HG03571 (cell line): ENCODE results near the gene SLC16A12.
"Not testable (repeated sequence)": the region's sequence is repeated elsewhere in the genome, so short reads cannot be mapped to it uniquely, and the experiment has no call there.

Experiments used
- ATAC-seq: cut with Tn5 transposase; IDR thresholded peaks from one replicate; pipeline ENCODE4 v1.9.1; 2021; ENCODE audit not compliant: unreplicated experiment

The SLC16A12 gene

GRCh38 chr10:89393898-89394297 lies 141.5 kb downstream of the SLC16A12 start:
- no peak for ATAC-seq

- ATAC-seq: peak; percentile 28
These were observed 142.4 kb downstream of the SLC16A12 start for GRCh38 chr10:89392974-89393373.

- ATAC-seq: peak; percentile 73
These were observed 143.3 kb downstream of the SLC16A12 start, which contains the start of gene IFIT1 for GRCh38 chr10:89391907-89392756. TSS of gene IFIT1 (plus strand) at chr10:89392623. CDS start at chr10:89392713, 90 bp downstream.

- ATAC-seq: not testable (repeated sequence)
These were observed 144.2 kb downstream of the SLC16A12 start for GRCh38 chr10:89391226-89391576.

GRCh38 chr10:89390476-89391225 lies 144.7 kb downstream of the SLC16A12 start:
- ATAC-seq: no peak

- no peak for ATAC-seq
These were observed 146.1 kb downstream of the SLC16A12 start for GRCh38 chr10:89389254-89389653.

GRCh38 chr10:89388806-89389205 lies 146.6 kb downstream of the SLC16A12 start:
- ATAC-seq: no peak

- ATAC-seq: no peak
These were observed 150.7 kb downstream of the SLC16A12 start for GRCh38 chr10:89384474-89385340.

- no peak for ATAC-seq
These were observed 152.6 kb downstream of the SLC16A12 start for GRCh38 chr10:89382757-89383156.
